ENCODE measurements around the gene OR10X1. TPM values are rescaled to one million over a fixed set of nuclear protein-coding genes. Genes with fewer than 3 reads are reported as not detected.

The OR10X1 gene
- total and polyA plus RNA-seq, 2 donors (not counting 1 experiment from before 2014, with no cell fraction given) = not detected

- DNase-seq = no peak
- H3K36me3 ChIP-seq (replicated peaks in 1 of 2; ENCODE audit: control extremely low read depth in 1 of 2, control insufficient read depth in 1 of 2, extremely low read depth in 1 of 2, insufficient read depth in 2 of 2, low read length in 1 of 2) = no peaks in the 10 kb centered on the region
- TF ChIP-seq EZH2 (IDR thresholded peaks at IDR 0.05; ENCODE audit: borderline replicate concordance, insufficient read depth, low read depth, low read length, poor library complexity, severe bottlenecking) = no peak
- TF ChIP-seq CTCF (IDR thresholded peaks at IDR 0.05) = no peak
- no peak overlapping the region for H2AFZ ChIP-seq (ENCODE audit: insufficient read depth, low read depth, low read length, poor library complexity, severe bottlenecking)
- ChIA-PET POLR2A (no interaction called here), CTCF (no interaction called here)
- Mint-ChIP-seq H3K27ac (no peak overlapping the region), H3K4me1 (no peaks in the 10 kb centered on the region), H3K4me3 (no peak overlapping the region), H3K27me3 (peaks cover 13% of the 10 kb centered on the region), H3K9me3 (ENCODE audit: insufficient read depth) (no peaks in the 10 kb centered on the region)
- H4K20me1 ChIP-seq (ENCODE audit: control insufficient read depth, insufficient read depth, low read length, poor library complexity, severe bottlenecking) = no peaks in the 10 kb centered on the region
- intact Hi-C loops (cut with micrococcal nuclease) = no loop called here
- no peak for ATAC-seq (ENCODE audit: low read depth)
- peaks cover 0 to 3% (median 0%) of the 10 kb centered on the region in 4 experiments for H3K27me3 ChIP-seq (replicated peaks in 1 of 4; ENCODE audit: control extremely low read depth in 1 of 4, control insufficient read depth in 3 of 4, insufficient read depth in 4 of 4, low read length in 3 of 4)
- no peak overlapping the region for H3K4me2 ChIP-seq (replicated peaks; ENCODE audit: low read depth, low read length, poor library complexity, severe bottlenecking)
- no peaks in the 10 kb centered on the region for H3K4me1 ChIP-seq (ENCODE audit: control insufficient read depth in 2 of 2, insufficient read depth in 2 of 2, low read length in 2 of 2)
- H3K4me3 ChIP-seq (ENCODE audit: control extremely low read depth in 1 of 5, extremely low read depth in 1 of 5, insufficient read depth in 1 of 5, low read depth in 2 of 5, low read length in 4 of 5) = no peak overlapping the region
- no peaks in the 10 kb centered on the region for H3K79me2 ChIP-seq (ENCODE audit: control insufficient read depth, insufficient read depth, low read length)
- H3K27ac ChIP-seq (ENCODE audit: low read length in 2 of 2) = no peak overlapping the region
- H3K9me3 ChIP-seq (ENCODE audit: control extremely low read depth in 1 of 3, control insufficient read depth in 2 of 3, insufficient read depth in 1 of 3, low read length in 2 of 3) = no peaks in the 10 kb centered on the region
- 100% methylated on average over 1 of the region's 3 CpGs for WGBS (ENCODE audit: insufficient coverage)
- H3K9ac ChIP-seq (ENCODE audit: low read length) = no peak overlapping the region
Measured at GRCh38 chr1:158577561-158577960, 2.1 kb downstream of the OR10X1 start.

GRCh38 chr1:158572226-158572625 lies 7.5 kb downstream of the OR10X1 start:
- Mint-ChIP-seq H3K9me3 (ENCODE audit: insufficient read depth) (peaks cover 3% of the 10 kb centered on the region), H3K4me3 (no peak overlapping the region), H3K4me1 (no peaks in the 10 kb centered on the region), H3K27ac (no peak overlapping the region), H3K27me3 (peaks cover 18% of the 10 kb centered on the region)
- no peaks in the 10 kb centered on the region for H4K20me1 ChIP-seq (ENCODE audit: control insufficient read depth, insufficient read depth, low read length, poor library complexity, severe bottlenecking)
- no peaks in the 10 kb centered on the region for H3K9me3 ChIP-seq (ENCODE audit: control extremely low read depth in 1 of 3, control insufficient read depth in 2 of 3, insufficient read depth in 1 of 3, low read length in 2 of 3)
- H3K27me3 ChIP-seq (replicated peaks in 1 of 4; ENCODE audit: control extremely low read depth in 1 of 4, control insufficient read depth in 3 of 4, insufficient read depth in 4 of 4, low read length in 3 of 4) = no peaks in the 10 kb centered on the region
- POLR2A ChIA-PET = no interaction called here
- no peak overlapping the region for H3K4me2 ChIP-seq (replicated peaks; ENCODE audit: low read depth, low read length, poor library complexity, severe bottlenecking)
- no peak overlapping the region for H3K9ac ChIP-seq (ENCODE audit: low read length)
- no peak overlapping the region for H3K4me3 ChIP-seq (ENCODE audit: control extremely low read depth in 1 of 5, extremely low read depth in 1 of 5, insufficient read depth in 1 of 5, low read depth in 2 of 5, low read length in 4 of 5)
- CTCF ChIA-PET = no interaction called here
- no peaks in the 10 kb centered on the region for H3K79me2 ChIP-seq (ENCODE audit: control insufficient read depth, insufficient read depth, low read length)
- TF ChIP-seq CTCF (IDR thresholded peaks at IDR 0.05) (no peak), EZH2 (IDR thresholded peaks at IDR 0.05; ENCODE audit: borderline replicate concordance, insufficient read depth, low read depth, low read length, poor library complexity, severe bottlenecking) (no peak)
- intact Hi-C loops (cut with micrococcal nuclease) = no loop called here
- no CpG with 5 or more reads among the region's 1 CpG for WGBS (ENCODE audit: insufficient coverage)
- H3K27ac ChIP-seq (ENCODE audit: low read length in 2 of 2) = no peak overlapping the region
- no peak overlapping the region for H2AFZ ChIP-seq (ENCODE audit: insufficient read depth, low read depth, low read length, poor library complexity, severe bottlenecking)
- H3K4me1 ChIP-seq (ENCODE audit: control insufficient read depth in 2 of 2, insufficient read depth in 2 of 2, low read length in 2 of 2) = no peaks in the 10 kb centered on the region
- no peak for DNase-seq
- H3K36me3 ChIP-seq (replicated peaks in 1 of 2; ENCODE audit: control extremely low read depth in 1 of 2, control insufficient read depth in 1 of 2, extremely low read depth in 1 of 2, insufficient read depth in 2 of 2, low read length in 1 of 2) = no peaks in the 10 kb centered on the region
- no peak for ATAC-seq (ENCODE audit: low read depth)

Measured in B cell (primary cell).